ENCODE results near the gene ELOA. TPM values are rescaled to one million over a fixed set of nuclear protein-coding genes. Genes with fewer than 3 reads are reported as not detected.
"Not testable (repeated sequence)": the region's sequence is repeated elsewhere in the genome, so short reads cannot be mapped to it uniquely, and the experiment has no call there.

ELOA gene
- total and polyA plus RNA-seq, 2 of the 13 experiments (the other 11 are each of a cell fraction or from before 2014, with no cell fraction given) = 14.2 to 28.5 TPM

- no peak for TF ChIP-seq SALL1 (CRISPR knock-in tag; IDR thresholded peaks at IDR 0.05)
- no peak for TF ChIP-seq SP2 (CRISPR knock-in tag; IDR thresholded peaks at IDR 0.05)
- TF ChIP-seq MAF1 (CRISPR knock-in tag; IDR thresholded peaks at IDR 0.05; ENCODE audit: borderline replicate concordance) = no peak
These were observed 10.7 kb upstream of the ELOA start (continued) for GRCh38 chr1:23732363-23733224.

GRCh38 chr1:23733281-23733680 is 10.0 kb upstream of the ELOA start:
- POLR2A ChIA-PET = interaction anchor here (1.0 kb wide), 1 partner anchor 42 kb away, joined by 5 read pairs; the partner anchor contains the start of gene RPL11
- 97% methylated on average over 5 of the region's 5 CpGs for WGBS (ENCODE audit: low lambda C conversion rate)
- intact Hi-C loops (cut with micrococcal nuclease; ENCODE audit: unreplicated experiment); DNase-seq (ENCODE audit: low spot score); BruUV-seq (replicated peaks); FAIRE-seq; in situ Hi-C loops (cut with HindIII; ENCODE audit: extremely low pct_ligation_motif_present, low pct_unique_long_range_greater_than_20kb); H3K4me3 ChIP-seq (replicated peaks in 1 of 3; ENCODE audit: insufficient read depth in 1 of 3, low read depth in 2 of 3, low read length in 3 of 3); H3K27me3 ChIP-seq (ENCODE audit: control insufficient read depth in 1 of 2, insufficient read depth in 2 of 2, low read length in 2 of 2); H3K36me3 ChIP-seq (replicated peaks in 1 of 2; ENCODE audit: control insufficient read depth in 1 of 2, insufficient read depth in 2 of 2, low read length in 2 of 2); ATAC-seq; H4K20me1 ChIP-seq (ENCODE audit: insufficient read depth, low read length); H3K27ac ChIP-seq (ENCODE audit: extremely low read length, insufficient read depth, low read length); H3K9me3 ChIP-seq (ENCODE audit: low read length); H3K4me2 ChIP-seq (ENCODE audit: low read depth, low read length); H2AFZ ChIP-seq (ENCODE audit: low read length); H3K79me2 ChIP-seq (ENCODE audit: insufficient read depth, low read length); H3K9ac ChIP-seq (ENCODE audit: insufficient read depth, low read depth, low read length); CTCF ChIA-PET (ENCODE audit: low intra/inter-chr PET ratio, low total read pairs): not testable (repeated sequence)
- H3K4me1 ChIP-seq (ENCODE audit: insufficient read depth, low read length) = peaks cover 23% of the 10 kb centered on the region

GRCh38 chr1:23736437-23737134 is 6.7 kb upstream of the ELOA start:
- H3K79me2 ChIP-seq (ENCODE audit: insufficient read depth, low read length) = no peaks in the 10 kb centered on the region
- CTCF ChIA-PET (ENCODE audit: low intra/inter-chr PET ratio, low total read pairs) = no interaction called here
- TF ChIP-seq ZNF121 (CRISPR knock-in tag; IDR thresholded peaks at IDR 0.05) (peak; percentile 79), PBX3 (CRISPR knock-in tag; IDR thresholded peaks at IDR 0.05; ENCODE audit: borderline replicate concordance) (no peak)
- no peak overlapping the region for H2AFZ ChIP-seq (ENCODE audit: low read length)
- no peak overlapping the region for H3K27ac ChIP-seq (ENCODE audit: extremely low read length, insufficient read depth, low read length)
- intact Hi-C loops (cut with micrococcal nuclease; ENCODE audit: unreplicated experiment) = no loop called here
- H3K36me3 ChIP-seq (replicated peaks in 1 of 2; ENCODE audit: control insufficient read depth in 1 of 2, insufficient read depth in 2 of 2, low read length in 2 of 2) = peaks cover 0 to 4% of the 10 kb centered on the region in 2 experiments; a peak in 1 of 5 replicates
- FAIRE-seq = no peak
- H3K9me3 ChIP-seq (ENCODE audit: low read length) = no peaks in the 10 kb centered on the region
- H4K20me1 ChIP-seq (ENCODE audit: insufficient read depth, low read length) = no peaks in the 10 kb centered on the region
- no peak for DNase-seq (ENCODE audit: low spot score)
- H3K4me1 ChIP-seq (ENCODE audit: insufficient read depth, low read length) = peaks cover 9% of the 10 kb centered on the region
- H3K4me3 ChIP-seq (replicated peaks in 1 of 3; ENCODE audit: insufficient read depth in 1 of 3, low read depth in 2 of 3, low read length in 3 of 3) = no peak overlapping the region
- WGBS (ENCODE audit: low lambda C conversion rate) = 87% methylated on average over 6 of the region's 7 CpGs
- no peaks in the 10 kb centered on the region for H3K27me3 ChIP-seq (ENCODE audit: control insufficient read depth in 1 of 2, insufficient read depth in 2 of 2, low read length in 2 of 2)
- H3K9ac ChIP-seq (ENCODE audit: insufficient read depth, low read depth, low read length) = no peak overlapping the region
- ATAC-seq = no peak
- in situ Hi-C loops (cut with HindIII; ENCODE audit: extremely low pct_ligation_motif_present, low pct_unique_long_range_greater_than_20kb) = no loop called here
- POLR2A ChIA-PET = no interaction called here
- no peak overlapping the region for H3K4me2 ChIP-seq (ENCODE audit: low read depth, low read length)
- no TSS peak for BruUV-seq (replicated peaks)
